HepG2 (cell line): ENCODE results near the gene THRB. TPM values are rescaled to one million over a fixed set of nuclear protein-coding genes. Genes with fewer than 3 reads are reported as not detected.
A peak's percentile ranks its signal among the peaks of the same experiment; 100 is the strongest.

Experiments used
- CTCF ChIP-seq: sonication (generic); formaldehyde crosslinking; IDR thresholded peaks from 2 replicates; pipeline ENCODE4 v1.5.0; 2020; ENCODE audit warnings: mild to moderate bottlenecking, missing genetic modification reagents, moderate library complexity
- GATAD2A ChIP-seq: IDR thresholded peaks from 2 replicates; pipeline ENCODE4 v1.6.1; 2016
- MLLT10 ChIP-seq: sonication (generic); formaldehyde crosslinking; IDR thresholded peaks from 2 replicates; pipeline ENCODE4 v1.4.0; 2020; ENCODE audit warnings: missing genetic modification reagents
- MLXIP ChIP-seq: sonication (generic); formaldehyde crosslinking; IDR thresholded peaks from 2 replicates; pipeline ENCODE4 v1.9.0; 2021; ENCODE audit warnings: missing genetic modification reagents, borderline replicate concordance
- NPAS2 ChIP-seq: sonication (generic); formaldehyde crosslinking; IDR thresholded peaks from 2 replicates; pipeline ENCODE4 v1.8.0; 2022; ENCODE audit warnings: mild to moderate bottlenecking, missing genetic modification reagents, borderline replicate concordance
- PITX1 ChIP-seq: sonication (generic); formaldehyde crosslinking; IDR thresholded peaks from 2 replicates; pipeline ENCODE4 v1.5.1; 2020; ENCODE audit warnings: mild to moderate bottlenecking, missing genetic modification reagents
- RBAK ChIP-seq: sonication (generic); formaldehyde crosslinking; IDR thresholded peaks from 2 replicates; pipeline ENCODE4 v1.5.1; 2020; ENCODE audit warnings: mild to moderate bottlenecking, missing genetic modification reagents
- RBM22 ChIP-seq: fragments of 200-400 bp; formaldehyde crosslinking; optimal IDR thresholded peaks from 2 replicates; pipeline ENCODE3; 2017; ENCODE audit warnings: mild to moderate bottlenecking, low read length, moderate library complexity
- RERE ChIP-seq: IDR thresholded peaks from 2 replicates; pipeline ENCODE4 v1.6.1; 2016; ENCODE audit warnings: low read depth, missing genetic modification reagents, missing compliant biosample characterization
- SALL1 ChIP-seq: sonication (generic); formaldehyde crosslinking; IDR thresholded peaks from 2 replicates; pipeline ENCODE4 v1.8.0; 2022; ENCODE audit warnings: mild to moderate bottlenecking, missing genetic modification reagents
- SMARCE1 ChIP-seq: fragments of 450-650 bp; IDR thresholded peaks from 2 replicates; pipeline ENCODE4 v1.6.1; 2017; ENCODE audit warnings: borderline replicate concordance
- SMYD3 ChIP-seq: sonication (generic); formaldehyde crosslinking; IDR thresholded peaks from 2 replicates; pipeline ENCODE4 v1.8.1; 2023; ENCODE audit warnings: mild to moderate bottlenecking, missing genetic modification reagents
- SRSF1 ChIP-seq: fragments of 200-400 bp; formaldehyde crosslinking; optimal IDR thresholded peaks from 2 replicates; pipeline ENCODE3; 2017; ENCODE audit warnings: mild to moderate bottlenecking, low read depth, low read length, moderate library complexity
- ZFP82 ChIP-seq: sonication (generic); formaldehyde crosslinking; IDR thresholded peaks from 2 replicates; pipeline ENCODE4 v1.5.1; 2020; ENCODE audit warnings: mild to moderate bottlenecking, missing genetic modification reagents, borderline replicate concordance
- ZNF274 ChIP-seq: sonication (generic); formaldehyde crosslinking; IDR thresholded peaks from 2 replicates; pipeline ENCODE4 v1.5.1; 2020; ENCODE audit warnings: mild to moderate bottlenecking, missing genetic modification reagents
- ZNF510 ChIP-seq: sonication (generic); formaldehyde crosslinking; IDR thresholded peaks from 2 replicates; pipeline ENCODE4 v1.4.0; 2020; ENCODE audit warnings: low read depth, mild to moderate bottlenecking, missing genetic modification reagents
- polyA plus RNA-seq, 8 experiments: library from polyadenylated mRNA; depleted of rRNA in 3 of 8; stranded (reverse) in 7 of 8; unstranded in 1 of 8; fragments of >200 nt; fragmentation: Illumina TruSeq in 4 of 8; extraction: Trizol in 4 of 8; gene quantifications; 2 replicates each; pipeline versions ENCODE4 v1.2.1 to v1.2.3, GENCODE V29; 2011 to 2016; ENCODE audit warnings: low read depth in 4 of 8, missing spikeins in 1 of 8, mixed read lengths in 1 of 8; ENCODE audit not compliant: insufficient read depth in 1 of 8
- total RNA-seq, 5 experiments: library from RNA; depleted of rRNA; stranded (reverse); fragments of >200 nt; fragmentation: Illumina TruSeq; extraction: Trizol; gene quantifications; 2 replicates each; pipeline ENCODE4 v1.2.3, GENCODE V29; 2016; ENCODE audit warnings: low read depth in 1 of 5

Gene THRB
- total and polyA plus RNA-seq, 2 of the 13 experiments (the other 11 are each of a cell fraction or from before 2014, with no cell fraction given): 4.7 to 22.7 TPM

- TF ChIP-seq RERE (CRISPR knock-in tag) (no peak), SRSF1 (no peak), GATAD2A (CRISPR knock-in tag) (no peak), RBAK (no peak), CTCF (no peak), SMARCE1 (no peak), MLXIP (CRISPR knock-in tag) (no peak), SALL1 (no peak; the same call in none of the 2 replicates), PITX1 (CRISPR knock-in tag) (peak; percentile 77; the same call in 1 of the 2 replicates), NPAS2 (CRISPR knock-in tag) (no peak), SMYD3 (no peak), RBM22 (no peak), ZNF510 (CRISPR knock-in tag) (no peak), ZNF274 (CRISPR knock-in tag) (no peak), MLLT10 (CRISPR knock-in tag) (no peak), ZFP82 (CRISPR knock-in tag) (no peak)
These were observed at the start of gene THRB (continued) for GRCh38 chr3:24494618-24495325.
